ELR (cell line): ENCODE results near the gene KCNJ12.
A peak's percentile ranks its signal among the peaks of the same experiment; 100 is the strongest.
"Not testable (repeated sequence)": the region's sequence is repeated elsewhere in the genome, so short reads cannot be mapped to it uniquely, and the experiment has no call there.

ENCODE experiments used
- DNase-seq: peaks from one replicate; pipeline ENCODE4 v3.0.0-alpha.2; 2015; ENCODE audit warnings: low read depth

The KCNJ12 gene

GRCh38 chr17:21376081-21376758, at the start of gene KCNJ12:
TSS of gene KCNJ12 (plus strand) at chr17:21376357. CDS start at chr17:21415343, 38,986 bp downstream.
- DNase-seq = peak; percentile 14

GRCh38 chr17:21327921-21328320, 48.2 kb upstream of the KCNJ12 start:
- not testable (repeated sequence) for DNase-seq

- not testable (repeated sequence) for DNase-seq
Measured at GRCh38 chr17:21328778-21329177, 47.4 kb upstream of the KCNJ12 start.

- no peak for DNase-seq
Measured at GRCh38 chr17:21330436-21331160, 45.6 kb upstream of the KCNJ12 start.

GRCh38 chr17:21336541-21337294, 39.4 kb upstream of the KCNJ12 start:
- not testable (repeated sequence) for DNase-seq

GRCh38 chr17:21337981-21338625, 38.1 kb upstream of the KCNJ12 start:
- DNase-seq = not testable (repeated sequence)

- no peak for DNase-seq
Measured at GRCh38 chr17:21339011-21339410, 37.1 kb upstream of the KCNJ12 start.

GRCh38 chr17:21339571-21339970, 36.6 kb upstream of the KCNJ12 start:
- not testable (repeated sequence) for DNase-seq

GRCh38 chr17:21340407-21340806, 35.8 kb upstream of the KCNJ12 start:
- not testable (repeated sequence) for DNase-seq

- not testable (repeated sequence) for DNase-seq
Measured at GRCh38 chr17:21341279-21341678, 34.9 kb upstream of the KCNJ12 start.

GRCh38 chr17:21341925-21342540, 34.1 kb upstream of the KCNJ12 start:
- DNase-seq = not testable (repeated sequence)

- DNase-seq = not testable (repeated sequence)
Measured at GRCh38 chr17:21343061-21343949, 32.9 kb upstream of the KCNJ12 start.

- DNase-seq = not testable (repeated sequence)
Measured at GRCh38 chr17:21344801-21345200, 31.4 kb upstream of the KCNJ12 start.

GRCh38 chr17:21345236-21345635, 30.9 kb upstream of the KCNJ12 start:
- DNase-seq = no peak

GRCh38 chr17:21346107-21346506, 30.1 kb upstream of the KCNJ12 start:
- not testable (repeated sequence) for DNase-seq

GRCh38 chr17:21346651-21347250, 29.4 kb upstream of the KCNJ12 start:
- DNase-seq = not testable (repeated sequence)

GRCh38 chr17:21347660-21348059, 28.5 kb upstream of the KCNJ12 start:
- not testable (repeated sequence) for DNase-seq

GRCh38 chr17:21348081-21348925, 27.9 kb upstream of the KCNJ12 start:
- not testable (repeated sequence) for DNase-seq

- not testable (repeated sequence) for DNase-seq
Measured at GRCh38 chr17:21348926-21349261, 27.3 kb upstream of the KCNJ12 start.
